Fibroblast of the conjunctiva (primary cell): ENCODE results near the gene MRPS26.
"Not testable (repeated sequence)": the region's sequence is repeated elsewhere in the genome, so short reads cannot be mapped to it uniquely, and the experiment has no call there.

ENCODE experiments used
- DNase-seq: peaks from one replicate; pipeline ENCODE4 v3.0.0-alpha.2; 2010; ENCODE audit warnings: low read depth

Gene MRPS26

GRCh38 chr20:3074812-3075211, 29.0 kb downstream of the MRPS26 start:
- no peak for DNase-seq

GRCh38 chr20:3075315-3075714, 29.5 kb downstream of the MRPS26 start:
- not testable (repeated sequence) for DNase-seq

- no peak for DNase-seq
Measured at GRCh38 chr20:3077618-3078134, 31.8 kb downstream of the MRPS26 start.

GRCh38 chr20:3080939-3081388, 35.1 kb downstream of the MRPS26 start:
- peak; percentile 14 for DNase-seq

- no peak for DNase-seq
Measured at GRCh38 chr20:3081641-3082040, 35.8 kb downstream of the MRPS26 start.

GRCh38 chr20:3082306-3082951, 36.6 kb downstream of the MRPS26 start:
- no peak for DNase-seq

- no peak for DNase-seq
Measured at GRCh38 chr20:3082955-3083952, 37.4 kb downstream of the MRPS26 start.

GRCh38 chr20:3084283-3084985, 38.6 kb downstream of the MRPS26 start, which contains the start of gene AVP:
Gene AVP (minus strand): TSS chr20:3084724. CDS start chr20:3084674, 50 bp downstream.
- no peak for DNase-seq

GRCh38 chr20:3084986-3085360, 39.1 kb downstream of the MRPS26 start:
- DNase-seq, result no peak

- no peak for DNase-seq
Measured at GRCh38 chr20:3085571-3086072, 39.8 kb downstream of the MRPS26 start.

GRCh38 chr20:3088031-3088430, 42.2 kb downstream of the MRPS26 start:
- DNase-seq, result no peak

- DNase-seq, result no peak
Measured at GRCh38 chr20:3090565-3090964, 44.7 kb downstream of the MRPS26 start.

GRCh38 chr20:3092611-3093379, 46.9 kb downstream of the MRPS26 start:
- no peak for DNase-seq

GRCh38 chr20:3093861-3094361, 48.1 kb downstream of the MRPS26 start:
- no peak for DNase-seq

- no peak for DNase-seq
Measured at GRCh38 chr20:3094848-3095629, 49.2 kb downstream of the MRPS26 start.
